Stimulated activated CD8-positive, alpha-beta memory T cell treated with anti-CD3 and anti-CD28 coated beads, Interleukin-4, amount 100 ng/mL, for 1 hour (primary cell): ENCODE results near the gene NRG3.

Experiments used
- DNase-seq, 2 donors: peaks; one replicate each; pipeline ENCODE4 v3.0.0-alpha.2; 2020; ENCODE audit warnings: low read depth in 2 of 2, low spot score in 1 of 2

Gene NRG3

GRCh38 chr10:82377608-82378007 is 502.6 kb downstream of the NRG3 start:
- DNase-seq = no peak

DNA sequence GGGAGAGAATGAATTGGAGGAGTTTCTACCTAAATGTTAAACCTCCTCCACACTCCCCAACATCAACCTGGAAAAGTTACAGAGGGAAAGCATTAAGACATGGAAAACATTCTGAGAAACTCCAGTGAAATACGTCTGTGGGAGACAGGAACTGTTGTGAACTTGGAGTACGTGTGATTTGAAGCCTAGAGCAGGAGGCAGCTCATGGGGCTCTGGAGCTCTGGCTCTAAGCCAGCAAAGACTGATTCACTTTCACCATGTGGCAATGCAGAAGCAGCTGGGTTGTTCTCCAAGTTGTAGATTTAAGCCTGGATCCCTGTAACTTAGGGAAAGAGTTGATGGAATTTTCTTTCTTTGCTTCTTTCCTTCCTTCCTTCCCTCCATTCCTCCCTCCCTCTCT is 503.2 kb downstream of the NRG3 start:
- DNase-seq = no peak

GRCh38 chr10:82383350-82383749 is 508.4 kb downstream of the NRG3 start:
- DNase-seq = no peak

DNA sequence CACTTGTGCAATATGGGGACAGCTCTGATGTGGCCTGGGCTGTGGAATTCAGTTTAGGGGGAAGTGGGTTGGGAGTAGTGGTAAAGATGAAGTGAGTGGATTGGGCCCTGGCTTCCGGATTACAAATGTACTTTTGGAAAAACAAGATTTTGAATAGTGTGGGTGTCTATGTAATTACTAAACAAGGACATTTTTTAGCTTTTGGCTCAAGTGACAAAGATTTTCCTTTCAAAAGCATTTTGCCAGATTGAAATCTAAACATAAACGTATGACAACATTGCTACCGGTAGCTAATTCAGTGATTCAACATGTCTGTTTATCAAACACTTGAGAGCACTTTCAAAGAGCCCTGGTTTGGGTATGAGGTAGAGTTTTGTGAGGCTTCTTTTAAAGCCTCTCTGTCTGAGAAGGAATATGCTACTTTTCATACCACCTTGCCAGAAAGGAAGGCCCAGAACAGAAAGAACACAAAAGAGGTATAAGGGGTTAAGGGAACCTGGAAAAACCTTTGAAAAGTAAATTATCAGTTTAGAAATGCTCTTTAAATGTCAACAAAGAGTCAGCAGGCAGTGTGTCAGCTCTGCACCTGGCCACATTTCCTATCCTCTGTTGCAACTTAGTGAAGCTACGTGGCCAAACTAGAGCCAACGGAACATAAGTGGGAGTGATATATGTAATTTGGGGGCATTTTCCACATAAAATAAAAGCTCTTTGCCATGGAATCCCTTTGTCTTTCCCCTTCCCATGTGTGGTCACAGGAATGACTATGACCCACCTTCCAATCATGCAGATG is 516.1 kb downstream of the NRG3 start:
- DNase-seq = no peak

DNA sequence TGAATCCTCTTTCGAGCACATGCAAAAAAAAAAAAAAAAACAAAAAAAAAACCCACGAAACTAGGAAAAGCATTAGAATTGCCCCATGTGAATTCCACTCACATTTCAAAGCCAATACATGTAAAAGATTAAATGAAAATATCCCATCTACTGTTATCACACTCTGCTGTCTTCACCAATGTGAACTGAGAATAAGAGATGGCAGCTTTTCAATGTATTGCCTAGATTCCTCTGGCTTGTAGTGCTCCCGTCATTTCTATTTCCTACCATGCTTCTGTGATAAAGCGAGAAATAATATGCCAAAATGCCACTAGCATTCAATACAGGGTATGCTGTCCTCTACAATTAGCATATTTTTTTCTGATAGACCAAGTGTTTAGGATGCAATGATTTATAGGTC is 517.0 kb downstream of the NRG3 start:
- no peak for DNase-seq

DNA sequence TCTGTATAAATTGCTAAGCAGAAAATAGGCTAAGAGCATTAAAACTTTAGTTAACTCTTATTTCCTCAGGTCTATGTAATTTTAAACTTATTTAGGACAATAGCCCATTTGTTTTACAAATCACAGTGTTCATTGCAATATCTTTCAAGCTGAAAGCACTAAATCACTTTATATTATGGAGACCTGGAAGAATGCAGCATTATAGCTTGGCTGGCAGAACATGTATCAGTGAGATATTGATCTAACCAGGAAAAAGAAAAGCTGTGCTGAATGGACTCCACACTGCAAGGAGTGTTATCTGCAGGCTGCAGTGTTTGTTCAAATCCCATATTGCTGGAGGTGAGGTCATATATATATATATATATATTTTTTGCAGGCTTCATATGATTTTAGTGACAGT is 517.5 kb downstream of the NRG3 start:
- DNase-seq = no peak

GRCh38 chr10:82394122-82394521 is 519.1 kb downstream of the NRG3 start:
- no peak for DNase-seq

DNA sequence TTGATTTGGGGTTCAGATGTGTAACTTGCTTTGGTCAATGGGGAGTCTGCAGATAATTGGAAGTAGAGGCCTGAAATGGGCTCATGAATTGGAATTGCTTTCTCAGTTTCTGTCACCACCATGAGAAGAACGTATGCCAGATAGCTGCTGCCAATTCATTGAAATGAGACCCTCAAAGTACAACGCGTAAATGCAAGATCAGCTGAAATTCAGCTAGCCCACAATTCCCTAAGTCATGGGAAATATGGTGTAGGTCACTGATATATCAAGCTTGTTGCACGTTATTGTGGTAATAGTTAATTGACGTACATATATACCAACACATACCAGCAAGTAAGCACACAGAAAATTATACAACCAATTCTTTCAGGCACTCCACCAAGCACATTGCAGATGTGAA is 520.0 kb downstream of the NRG3 start:
- DNase-seq = no peak

DNA sequence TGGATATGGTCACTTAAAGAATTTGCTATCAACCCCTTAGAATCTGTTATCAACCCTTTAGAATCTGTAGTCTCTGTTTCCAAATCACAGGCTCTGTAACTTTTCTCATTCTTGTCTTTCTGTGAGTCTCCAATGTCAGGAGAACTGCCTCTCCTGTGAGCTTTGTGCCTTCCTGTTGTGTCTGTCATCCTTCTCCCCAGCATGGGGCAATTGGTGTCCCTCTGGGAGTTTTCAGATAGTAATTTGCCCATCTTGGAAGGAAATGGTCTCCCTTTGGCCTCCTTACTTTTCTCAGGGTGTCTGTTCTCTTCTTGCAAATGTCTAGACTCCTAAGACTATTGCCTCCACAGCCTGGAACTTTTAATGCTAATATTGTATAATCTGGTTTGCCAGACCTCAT is 521.9 kb downstream of the NRG3 start:
- no peak for DNase-seq

DNA sequence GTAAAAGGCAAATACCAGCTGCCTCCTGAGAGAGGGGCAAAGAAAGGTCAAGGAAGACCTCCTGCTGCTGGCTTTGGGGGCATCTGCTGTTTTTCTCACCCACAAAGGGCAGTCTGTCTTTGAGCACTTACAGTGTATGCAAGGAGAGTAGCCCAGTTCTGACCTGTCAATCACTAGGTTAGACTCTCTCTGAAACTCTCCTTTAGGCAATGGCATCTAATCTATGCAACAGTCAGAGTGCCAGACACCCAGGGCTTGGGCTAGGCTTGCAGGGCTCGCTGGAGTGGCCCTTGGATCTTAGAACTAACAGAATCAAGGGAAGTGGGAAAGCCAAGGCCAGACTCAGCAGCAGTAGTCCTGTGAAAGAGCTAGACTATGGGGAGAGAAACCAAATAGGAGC is 522.9 kb downstream of the NRG3 start:
- no peak for DNase-seq

DNA sequence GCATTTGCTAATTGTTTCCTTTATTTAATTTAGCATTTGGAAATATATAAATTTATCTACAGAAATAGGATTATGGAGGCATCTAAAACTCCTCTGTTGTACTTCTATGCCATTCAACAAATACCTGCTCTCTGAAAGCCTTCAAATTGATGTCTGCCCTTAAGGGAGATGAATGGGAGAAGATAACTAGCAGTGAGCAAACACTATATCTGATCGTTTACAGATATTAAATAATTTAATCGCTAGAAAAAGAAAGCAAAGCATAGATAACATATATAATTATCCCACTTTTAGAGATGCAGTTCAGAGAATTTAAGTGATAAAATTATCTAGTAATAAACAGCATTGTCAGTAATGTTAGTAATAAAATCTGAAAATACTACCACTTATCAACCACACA is 524.9 kb downstream of the NRG3 start:
- no peak for DNase-seq

DNA sequence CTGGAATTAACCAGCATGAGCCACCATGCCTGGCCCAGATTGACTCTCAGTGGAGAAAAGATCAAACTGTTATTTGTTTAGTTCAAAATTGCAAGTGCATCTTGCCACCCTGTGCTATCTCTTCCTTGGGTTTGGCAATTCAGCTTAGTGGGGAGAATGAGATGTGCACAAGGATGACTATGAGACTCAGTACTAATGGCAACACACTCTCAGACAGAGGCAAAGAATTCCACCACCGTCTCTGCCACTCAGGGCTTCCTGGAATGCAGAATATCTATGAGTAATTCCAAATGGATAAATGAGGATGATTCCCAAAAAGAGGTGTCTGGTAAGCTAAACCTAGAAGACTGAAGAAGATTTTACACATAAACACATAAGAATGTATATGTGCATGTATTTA is 525.8 kb downstream of the NRG3 start:
- no peak for DNase-seq

DNA sequence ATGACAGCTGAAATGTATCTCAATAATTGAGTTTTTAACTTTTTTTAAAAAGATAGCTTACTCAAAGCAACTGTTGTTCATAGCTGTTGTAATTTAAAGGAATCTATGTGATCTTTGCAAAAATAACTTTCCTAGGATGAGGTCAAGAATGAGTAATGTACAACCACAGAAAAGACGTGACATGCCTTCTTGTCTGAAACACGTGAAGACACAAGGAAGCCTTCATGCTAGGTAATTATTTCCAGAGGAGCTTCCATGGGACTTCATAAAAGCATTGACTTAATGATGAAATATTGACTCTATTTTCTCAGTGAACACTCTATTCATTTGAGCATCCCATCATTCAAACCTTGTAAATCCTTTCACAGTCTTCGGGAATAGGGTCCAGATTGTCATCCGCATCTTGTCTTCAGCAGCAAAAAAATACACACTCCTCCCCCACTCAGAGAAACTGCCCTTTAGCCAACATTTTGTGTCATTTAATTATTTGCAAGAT is 528.0 kb downstream of the NRG3 start:
- DNase-seq = no peak

DNA sequence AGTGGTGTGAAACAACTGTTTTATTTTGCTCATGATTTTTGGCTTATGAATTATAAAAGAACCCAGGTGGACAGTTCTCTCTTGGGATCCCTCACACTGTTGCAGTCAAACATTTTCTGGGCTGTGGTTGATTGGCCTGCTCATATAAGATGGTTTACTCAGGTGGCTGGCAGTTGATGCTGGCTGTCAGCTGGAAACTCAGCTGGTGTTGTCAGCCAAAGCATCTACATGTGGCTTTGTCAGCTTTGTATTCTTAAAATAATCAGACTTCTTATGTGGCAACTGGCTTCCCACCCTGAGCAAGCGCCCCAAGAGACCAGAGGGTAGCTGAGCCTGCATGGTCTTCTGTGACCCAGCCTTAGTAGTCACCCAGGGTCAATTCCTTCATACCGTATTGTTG is 534.7 kb downstream of the NRG3 start:
- no peak for DNase-seq

GRCh38 chr10:82411416-82411815 is 536.4 kb downstream of the NRG3 start:
- DNase-seq = no peak

GRCh38 chr10:82420001-82420400 is 545.0 kb downstream of the NRG3 start:
- no peak for DNase-seq

GRCh38 chr10:82429302-82429701 is 554.3 kb downstream of the NRG3 start:
- DNase-seq = no peak

DNA sequence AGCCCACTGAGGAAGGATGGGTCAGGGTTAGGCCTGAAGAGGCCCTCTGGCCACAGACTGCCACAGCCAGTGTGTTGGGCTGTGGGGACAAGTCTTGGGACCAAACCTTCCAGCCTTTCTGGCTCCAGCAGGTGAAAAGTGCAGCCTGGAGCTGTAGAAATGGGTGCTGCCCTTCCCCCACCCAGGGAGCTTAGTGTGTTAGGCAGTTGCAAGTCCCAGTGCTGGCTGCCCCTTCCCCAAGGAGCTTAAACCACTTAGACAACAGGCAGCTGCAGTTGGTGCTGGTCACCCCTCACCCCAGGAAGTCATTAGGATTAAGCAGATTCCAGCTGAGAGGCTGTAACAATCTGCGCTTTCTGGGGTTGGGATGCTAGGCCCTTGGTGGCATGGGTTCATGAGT is 563.3 kb downstream of the NRG3 start:
- no peak for DNase-seq

- no peak for DNase-seq
These were observed 565.8 kb downstream of the NRG3 start for GRCh38 chr10:82440775-82441174.

- DNase-seq = no peak
These were observed 577.1 kb downstream of the NRG3 start for GRCh38 chr10:82452046-82452445.

DNA sequence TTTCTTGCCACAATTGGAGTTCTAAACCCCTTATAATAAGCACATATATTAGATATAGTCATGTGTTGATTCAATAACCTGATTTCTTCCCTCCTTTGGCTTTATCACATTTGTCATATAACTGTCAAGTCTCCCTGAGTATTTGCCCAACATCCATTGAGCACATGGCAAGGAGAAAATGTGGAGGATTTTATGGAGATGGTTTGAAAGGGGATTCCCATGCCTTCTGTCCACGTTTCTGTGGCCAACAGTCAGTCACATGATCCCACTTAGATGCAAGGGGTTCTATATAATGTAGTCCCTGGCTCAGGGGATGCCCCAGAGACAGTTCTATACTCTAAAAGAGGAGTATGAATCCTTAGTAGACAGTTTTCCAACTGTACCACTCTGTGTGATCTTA is 577.7 kb downstream of the NRG3 start:
- no peak for DNase-seq

DNA sequence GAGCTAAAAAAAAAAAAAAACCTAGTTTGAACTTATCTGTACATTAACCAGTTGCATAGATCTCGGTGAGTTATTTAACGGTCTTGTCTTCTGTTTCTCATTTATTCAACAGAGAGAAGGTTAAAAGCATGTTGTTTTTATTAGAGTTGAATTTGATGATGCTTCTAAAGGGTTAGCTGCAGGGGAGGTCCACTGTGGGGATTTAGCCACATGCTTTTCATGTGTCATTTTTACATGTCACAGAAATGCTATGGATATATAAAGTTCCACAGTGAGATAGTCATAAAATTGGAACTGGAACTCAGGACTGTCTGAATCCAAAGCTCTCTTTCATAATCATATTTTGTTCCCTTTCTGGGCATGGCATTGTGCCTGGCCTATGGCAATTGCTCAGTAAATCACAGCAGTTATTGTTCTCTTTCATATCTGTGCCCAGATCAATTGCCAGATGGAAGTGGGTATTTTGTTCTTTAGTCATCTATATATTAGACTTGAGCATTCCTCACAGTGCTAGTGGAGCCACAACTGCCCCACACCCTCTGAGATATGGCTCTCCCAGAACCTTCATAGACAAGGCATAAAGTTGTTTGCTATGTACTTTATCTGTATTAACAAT is 578.8 kb downstream of the NRG3 start:
- DNase-seq = no peak
